ENCODE results near the gene THBS2. TPM values are rescaled to one million over a fixed set of nuclear protein-coding genes. Genes with fewer than 3 reads are reported as not detected.

THBS2 gene
- total and polyA plus RNA-seq, 2 of the 8 experiments (the other 6 are each of a cell fraction or from before 2014, with no cell fraction given): 11.0 to 22.5 TPM

GRCh38 chr6:169173532-169174268, 79.9 kb downstream of the THBS2 start:
- POLR2A ChIA-PET (ENCODE audit: partially characterized antibody): no interaction called here
- Histone ChIP-seq H4K91ac (replicated peaks; ENCODE audit: insufficient read length, low read length) (no peak overlapping the region), H3K4me3 (ENCODE audit: extremely low read depth in 1 of 4, insufficient read depth in 2 of 4, low read depth in 3 of 4, low read length in 4 of 4) (no peak overlapping the region), H2AFZ (ENCODE audit: low read length) (no peak overlapping the region), H3K23me2 (ENCODE audit: low read depth, low read length) (no peaks in the 10 kb centered on the region), H4K5ac (ENCODE audit: insufficient read length, low read depth, low read length) (no peak overlapping the region), H3K18ac (ENCODE audit: extremely low read depth, low read length) (no peak overlapping the region), H3K79me2 (ENCODE audit: control insufficient read depth in 1 of 2, insufficient read depth in 2 of 2, low read length in 2 of 2) (no peaks in the 10 kb centered on the region), H3K27ac (ENCODE audit: low read depth, low read length) (no peak overlapping the region), H3K23ac (ENCODE audit: insufficient read length) (no peak overlapping the region), H3K4me2 (ENCODE audit: insufficient read depth in 1 of 2, low read depth in 2 of 2, low read length in 2 of 2) (no peak overlapping the region), H3K36me3 (ENCODE audit: control insufficient read depth in 2 of 4, insufficient read depth in 4 of 4, low read length in 3 of 4) (no peaks in the 10 kb centered on the region), H2BK15ac (ENCODE audit: low read length) (no peak overlapping the region), H2AK5ac (ENCODE audit: low read depth, low read length) (no peak overlapping the region), H3K27me3 (replicated peaks in 1 of 4; ENCODE audit: control insufficient read depth in 3 of 4, extremely low read depth in 1 of 4, insufficient read depth in 3 of 4, low read length in 3 of 4) (no peaks in the 10 kb centered on the region), H4K20me1 (replicated peaks in 1 of 2; ENCODE audit: control insufficient read depth in 1 of 2, insufficient read depth in 2 of 2, low read length in 2 of 2) (no peaks in the 10 kb centered on the region), H3K56ac (replicated peaks; ENCODE audit: insufficient read length, low read depth, low read length) (no peak overlapping the region), H3K4ac (replicated peaks; ENCODE audit: insufficient read length, low read depth, low read length) (no peak overlapping the region), H3K14ac (ENCODE audit: insufficient read length) (no peak overlapping the region), H3K9ac (replicated peaks in 1 of 4; ENCODE audit: extremely low read depth in 1 of 4, low read depth in 3 of 4, low read length in 3 of 4) (no peak overlapping the region), H2BK20ac (ENCODE audit: low read length) (no peak overlapping the region), H2BK120ac (replicated peaks; ENCODE audit: low read depth, low read length) (no peak overlapping the region), H2BK5ac (ENCODE audit: low read depth, low read length) (no peak overlapping the region), H3K4me1 (replicated peaks in 1 of 4; ENCODE audit: control insufficient read depth in 3 of 4, insufficient read depth in 4 of 4, low read length in 3 of 4) (no peaks in the 10 kb centered on the region), H3K9me3 (ENCODE audit: insufficient read depth in 2 of 2, low read depth in 1 of 2, low read length in 1 of 2) (no peaks in the 10 kb centered on the region), H4K8ac (ENCODE audit: extremely low read depth, insufficient read depth, low read length) (peak overlapping the region; percentile 21; the same call in 1 of the 2 replicates), H3K79me1 (ENCODE audit: low read depth, low read length) (no peaks in the 10 kb centered on the region), H2BK12ac (ENCODE audit: low read depth, low read length) (no peak overlapping the region)
- WGBS, 2 experiments (ENCODE audit: extremely low coverage in 1 of 2, insufficient coverage in 1 of 2, insufficient read length in 1 of 2, insufficient replicate concordance in 2 of 2, low coverage in 1 of 2, low lambda C conversion rate in 2 of 2, missing lambda C conversion rate in 1 of 2): 93% methylated on average over 20 of the region's 25 CpGs; no CpG with 5 or more reads in 1 of the 2 experiments
- DNase-seq (ENCODE audit: low read depth in 1 of 2, low spot score in 2 of 2) (no peak), FAIRE-seq (no peak)
- CTCF ChIA-PET (ENCODE audit: partially characterized antibody): interaction anchor here (1.0 kb wide), 1 partner anchor 272 kb away, joined by 3 read pairs; no protein-coding TSS in a partner anchor
- TF ChIP-seq TCF12 (IDR thresholded peaks at IDR 0.05; ENCODE audit: low read depth, low read length) (no peak), SIRT6 (IDR thresholded peaks at IDR 0.05; ENCODE audit: low read length) (no peak), CBX5 (IDR thresholded peaks at IDR 0.05; ENCODE audit: low read depth, low read length) (no peak), ATF3 (IDR thresholded peaks at IDR 0.05; ENCODE audit: insufficient read depth, low read depth, low read length) (no peak), JUND (IDR thresholded peaks at IDR 0.05; ENCODE audit: low read length) (no peak), EGR1 (IDR thresholded peaks at IDR 0.05; ENCODE audit: borderline replicate concordance, low read depth, low read length) (no peak), TBP (IDR thresholded peaks at IDR 0.05; ENCODE audit: low read depth, low read length) (no peak), BCL11A (IDR thresholded peaks at IDR 0.05; ENCODE audit: low read depth in 2 of 2, low read length in 2 of 2) (no peak), SRF (IDR thresholded peaks at IDR 0.05; ENCODE audit: low read depth, low read length) (no peak), USF2 (IDR thresholded peaks at IDR 0.05; ENCODE audit: low read length) (no peak), RNF2 (IDR thresholded peaks at IDR 0.05; ENCODE audit: borderline replicate concordance, low read depth, low read length, missing control alignments, poor library complexity, severe bottlenecking) (no peak), YY1 (IDR thresholded peaks at IDR 0.05; ENCODE audit: low read depth, low read length) (no peak)

Data from H1 (cell line).